DOHH2 (cell line): ENCODE measurements around the gene LMNB1.

Experiments
- CTCF ChIP-seq: fragments of 200-600 bp; sonication (generic); IDR thresholded peaks from one replicate; pipeline ENCODE4 v1.5.1; 2014; ENCODE audit warnings: antibody characterized with exemption, mild to moderate bottlenecking, low read depth, low read length; ENCODE audit not compliant: poor library complexity, severe bottlenecking
- EZH2phosphoT487 ChIP-seq: fragments of 200-600 bp; sonication (generic); IDR thresholded peaks from 2 replicates; pipeline ENCODE4 v1.6.1; 2017; ENCODE audit warnings: borderline replicate concordance, mild to moderate bottlenecking, antibody characterized with exemption, low read length, moderate library complexity, mixed read lengths

GRCh38 chr5:126847826-126848251, 70.9 kb downstream of the LMNB1 start:
- TF ChIP-seq CTCF, result no peak
- TF ChIP-seq EZH2phosphoT487, result no peak
